GM12865 (cell line): ENCODE results near the gene AKAP12.

Source experiments
- DNase-seq: peaks from one replicate; pipeline ENCODE4 v3.0.0; 2010; ENCODE audit warnings: low read depth
- H3K4me3 ChIP-seq: 2 replicates; pipeline ENCODE4 v1.5.1; 2011; ENCODE audit warnings: mild to moderate bottlenecking, low read depth, low read length, control low read depth
- TF ChIP-seq, protein P1 (sequence below): IDR thresholded peaks from 2 replicates; pipeline ENCODE4 v1.5.1; 2011; ENCODE audit warnings: low read length, control low read depth, low read depth, inconsistent platforms; ENCODE audit not compliant: insufficient read depth; ENCODE audit errors: missing control alignments

The AKAP12 gene

DNA sequence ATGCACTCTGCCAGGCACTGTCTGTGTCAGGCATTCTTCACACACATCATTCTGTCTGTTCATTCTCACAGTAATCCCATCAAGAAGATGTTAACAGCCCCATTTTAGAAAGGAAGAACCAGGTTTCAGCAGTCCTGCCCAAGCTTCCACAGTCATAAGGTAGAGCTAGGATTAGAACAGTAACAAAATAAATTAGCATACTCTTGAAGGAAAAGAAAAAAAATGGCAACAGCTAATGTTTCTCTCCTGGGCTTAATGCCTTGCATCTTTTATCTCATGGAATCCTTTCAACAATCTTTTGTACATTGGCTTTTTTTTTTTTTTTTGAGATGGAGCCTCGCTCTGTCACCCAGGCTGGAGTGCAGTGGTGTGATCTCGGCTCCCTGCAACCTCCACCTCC lies 32.1 kb upstream of the AKAP12 start:
- TF ChIP-seq, protein P1, sequence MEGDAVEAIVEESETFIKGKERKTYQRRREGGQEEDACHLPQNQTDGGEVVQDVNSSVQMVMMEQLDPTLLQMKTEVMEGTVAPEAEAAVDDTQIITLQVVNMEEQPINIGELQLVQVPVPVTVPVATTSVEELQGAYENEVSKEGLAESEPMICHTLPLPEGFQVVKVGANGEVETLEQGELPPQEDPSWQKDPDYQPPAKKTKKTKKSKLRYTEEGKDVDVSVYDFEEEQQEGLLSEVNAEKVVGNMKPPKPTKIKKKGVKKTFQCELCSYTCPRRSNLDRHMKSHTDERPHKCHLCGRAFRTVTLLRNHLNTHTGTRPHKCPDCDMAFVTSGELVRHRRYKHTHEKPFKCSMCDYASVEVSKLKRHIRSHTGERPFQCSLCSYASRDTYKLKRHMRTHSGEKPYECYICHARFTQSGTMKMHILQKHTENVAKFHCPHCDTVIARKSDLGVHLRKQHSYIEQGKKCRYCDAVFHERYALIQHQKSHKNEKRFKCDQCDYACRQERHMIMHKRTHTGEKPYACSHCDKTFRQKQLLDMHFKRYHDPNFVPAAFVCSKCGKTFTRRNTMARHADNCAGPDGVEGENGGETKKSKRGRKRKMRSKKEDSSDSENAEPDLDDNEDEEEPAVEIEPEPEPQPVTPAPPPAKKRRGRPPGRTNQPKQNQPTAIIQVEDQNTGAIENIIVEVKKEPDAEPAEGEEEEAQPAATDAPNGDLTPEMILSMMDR = no peak
- no peak overlapping the region for H3K4me3 ChIP-seq
- DNase-seq = no peak

DNA sequence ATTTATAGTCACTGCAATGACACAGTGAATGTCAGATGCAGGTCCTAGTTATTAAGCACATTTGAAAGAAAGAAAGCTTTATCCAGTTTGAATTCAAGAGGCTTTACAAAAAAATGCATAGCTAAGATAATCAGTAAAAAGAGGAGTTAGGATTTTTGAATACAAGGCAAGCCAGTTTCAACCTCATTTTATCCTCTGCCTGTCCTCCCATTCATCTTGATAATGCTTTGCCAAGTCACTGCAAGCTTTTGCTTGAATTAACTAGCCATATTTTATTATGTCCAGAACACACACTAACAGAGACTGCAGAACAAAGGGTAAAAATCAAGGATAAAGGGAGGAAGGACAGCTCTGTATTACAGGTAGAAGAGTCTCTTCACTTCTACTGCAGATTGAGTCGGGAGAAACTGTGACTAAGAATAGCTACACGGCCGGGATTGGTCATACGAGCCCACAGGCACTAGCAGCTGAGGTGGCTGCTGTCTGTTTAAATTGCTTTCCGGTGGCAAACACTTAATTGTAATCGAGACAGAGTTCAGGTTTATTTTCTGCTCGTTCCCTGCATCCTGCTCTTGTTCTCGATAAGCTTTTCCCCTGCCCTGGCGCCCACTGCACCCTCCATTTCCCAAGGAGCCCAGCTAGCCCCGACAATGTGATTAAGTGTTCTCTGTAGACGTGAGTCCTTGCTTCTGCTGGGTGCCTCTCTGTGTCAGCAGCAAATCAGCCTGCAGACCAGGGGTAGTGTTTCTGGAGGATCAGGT lies 30.5 kb upstream of the AKAP12 start:
- no peak overlapping the region for H3K4me3 ChIP-seq
- TF ChIP-seq, protein P1 = no peak
- no peak for DNase-seq

- H3K4me3 ChIP-seq = no peak overlapping the region
- no peak for DNase-seq
- TF ChIP-seq, protein P1 = no peak
Measured at GRCh38 chr6:151211075-151211474, 28.7 kb upstream of the AKAP12 start.

GRCh38 chr6:151213352-151213751 lies 26.4 kb upstream of the AKAP12 start:
- no peak for DNase-seq
- H3K4me3 ChIP-seq = no peak overlapping the region
- TF ChIP-seq, protein P1 = no peak

DNA sequence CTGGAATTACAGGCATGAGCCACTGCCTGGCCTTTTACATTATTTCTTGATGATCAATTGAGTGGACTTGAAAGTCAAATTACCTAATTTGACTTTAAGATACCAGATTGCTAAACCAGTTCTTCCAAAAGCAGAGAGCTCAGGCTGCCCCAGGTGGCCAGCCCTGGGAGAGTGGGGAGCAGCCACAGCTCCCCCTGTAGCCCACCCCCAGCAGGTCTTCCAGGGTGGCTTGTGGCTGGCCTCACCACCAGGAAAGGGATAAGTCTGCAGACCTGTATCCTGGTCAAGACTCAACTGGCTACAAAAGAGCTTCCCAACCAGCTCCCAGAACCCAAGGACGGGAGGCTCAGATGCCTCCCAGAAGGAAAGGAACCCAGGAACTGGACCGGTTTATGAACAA lies 23.8 kb upstream of the AKAP12 start:
- TF ChIP-seq, protein P1 = no peak
- no peak for DNase-seq
- no peak overlapping the region for H3K4me3 ChIP-seq

GRCh38 chr6:151216804-151217203 lies 23.0 kb upstream of the AKAP12 start:
- DNase-seq = no peak
- H3K4me3 ChIP-seq = no peak overlapping the region
- TF ChIP-seq, protein P1 = no peak

DNA sequence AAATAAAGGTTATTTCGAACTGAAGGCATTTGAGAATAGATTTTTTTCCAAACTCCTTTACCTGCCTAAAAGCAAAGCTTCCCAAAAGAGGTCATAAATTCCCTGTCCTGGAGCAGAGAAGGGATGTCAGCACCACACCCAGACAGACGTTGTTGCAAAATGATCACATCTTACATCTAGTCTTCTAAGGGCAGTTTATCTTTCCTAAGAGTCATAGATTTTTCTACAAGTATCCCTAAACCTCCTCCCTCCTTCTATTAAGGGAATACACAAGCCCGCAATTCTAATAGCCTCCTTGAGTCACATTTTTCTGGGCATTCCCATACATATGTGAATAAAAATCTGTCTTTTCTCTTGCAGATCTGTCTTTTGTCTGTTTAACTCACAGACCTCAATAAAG lies 20.6 kb upstream of the AKAP12 start:
- no peak overlapping the region for H3K4me3 ChIP-seq
- TF ChIP-seq, protein P1 = no peak
- no peak for DNase-seq
